ENCODE data around the gene TTC33.

The TTC33 gene

GRCh38 chr5:40521108-40521785, 234.5 kb downstream of the TTC33 start:
- DNase-seq (ENCODE audit: low read depth in 3 of 3) = no peak

DNA sequence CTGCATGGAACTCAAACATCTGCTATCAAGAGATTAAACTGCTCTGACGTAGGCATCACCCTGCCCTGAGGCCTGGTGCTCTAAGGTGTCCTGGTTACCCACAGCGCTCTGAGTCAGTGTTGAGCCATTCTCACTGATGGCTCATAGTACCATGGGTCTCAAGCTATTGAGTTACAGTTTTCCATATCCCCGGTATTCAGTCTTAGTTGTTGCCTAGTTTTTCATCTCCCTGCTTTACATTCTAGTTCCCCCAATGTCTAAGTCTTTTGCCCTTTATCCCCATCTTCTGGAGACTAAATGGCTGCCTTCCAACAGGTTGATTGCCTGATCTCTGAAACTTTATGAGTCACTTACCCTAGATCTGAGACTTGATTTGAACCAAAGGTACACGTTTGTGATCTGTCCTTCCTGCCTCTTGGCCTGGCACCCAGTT, 237.3 kb downstream of the TTC33 start:
- DNase-seq (ENCODE audit: low read depth in 3 of 3) = no peak

DNA sequence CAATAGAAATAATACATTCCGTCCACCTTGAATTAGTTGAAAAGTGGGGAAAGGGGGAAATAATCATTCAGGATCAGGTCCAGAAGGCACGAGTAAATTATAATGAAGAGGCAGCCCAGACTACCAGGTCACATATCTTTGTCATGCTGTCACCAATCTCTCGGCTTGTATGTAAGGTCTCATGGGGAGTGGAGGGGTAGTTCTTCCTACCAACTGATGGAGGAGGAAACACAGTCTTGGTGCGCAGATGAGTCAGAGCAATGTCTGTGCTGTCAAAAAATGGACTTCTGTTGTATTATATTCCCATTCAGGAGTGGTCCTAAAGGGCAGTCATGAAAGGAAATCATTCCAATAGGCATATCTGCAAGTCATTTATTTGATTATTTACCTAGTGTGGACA, 240.3 kb downstream of the TTC33 start:
- no peak for DNase-seq (ENCODE audit: low read depth in 3 of 3)

- no peak for DNase-seq (ENCODE audit: low read depth in 3 of 3)
Measured at GRCh38 chr5:40514976-40515375, 240.8 kb downstream of the TTC33 start.

GRCh38 chr5:40511801-40512200, 244.0 kb downstream of the TTC33 start:
- no peak for DNase-seq (ENCODE audit: low read depth in 3 of 3)

DNA sequence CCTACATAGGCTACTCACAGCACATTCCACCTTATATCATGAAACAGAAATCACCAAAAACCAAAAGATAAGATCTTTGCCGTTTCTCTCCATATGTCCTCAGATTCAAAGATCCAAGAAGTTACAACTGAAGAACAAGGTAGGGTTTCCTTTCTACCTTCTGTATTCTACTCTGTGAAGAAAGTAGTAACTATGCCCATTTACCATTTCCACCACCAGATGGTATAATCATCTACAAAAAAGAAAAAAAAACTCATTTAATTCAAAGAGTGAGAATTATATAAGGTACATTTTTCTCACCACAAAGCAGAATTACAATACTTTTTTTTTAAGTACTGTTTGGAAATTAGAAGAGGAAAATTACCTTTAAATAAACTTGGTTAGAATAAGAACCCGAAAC, 248.7 kb downstream of the TTC33 start:
- DNase-seq (ENCODE audit: low read depth in 3 of 3) = no peak

- no peak for DNase-seq (ENCODE audit: low read depth in 3 of 3)
Measured at GRCh38 chr5:40505031-40505430, 250.7 kb downstream of the TTC33 start.

DNA sequence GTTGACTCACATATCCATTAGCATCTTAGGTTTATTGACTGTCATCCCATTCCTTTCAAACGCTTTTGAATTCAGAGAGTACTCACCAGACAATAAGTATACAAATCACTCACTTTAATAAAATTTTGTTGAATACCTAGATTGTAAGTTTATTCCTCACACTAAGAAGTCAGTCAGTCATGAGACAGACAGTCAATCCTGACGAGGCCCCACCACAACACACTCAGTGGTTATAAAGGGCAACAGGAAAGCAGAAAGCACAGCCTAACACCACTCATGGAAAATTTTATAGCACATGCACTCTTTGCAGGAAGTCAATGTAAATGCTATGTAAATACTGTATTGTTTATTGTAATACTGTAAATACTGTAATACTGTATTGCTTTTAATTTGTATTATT, 252.3 kb downstream of the TTC33 start:
- peak in 1 of 3 experiments; percentile 5 for DNase-seq (ENCODE audit: low read depth in 3 of 3)

- DNase-seq (ENCODE audit: low read depth in 3 of 3) = no peak
Measured at GRCh38 chr5:40502736-40503135, 253.0 kb downstream of the TTC33 start.

DNA sequence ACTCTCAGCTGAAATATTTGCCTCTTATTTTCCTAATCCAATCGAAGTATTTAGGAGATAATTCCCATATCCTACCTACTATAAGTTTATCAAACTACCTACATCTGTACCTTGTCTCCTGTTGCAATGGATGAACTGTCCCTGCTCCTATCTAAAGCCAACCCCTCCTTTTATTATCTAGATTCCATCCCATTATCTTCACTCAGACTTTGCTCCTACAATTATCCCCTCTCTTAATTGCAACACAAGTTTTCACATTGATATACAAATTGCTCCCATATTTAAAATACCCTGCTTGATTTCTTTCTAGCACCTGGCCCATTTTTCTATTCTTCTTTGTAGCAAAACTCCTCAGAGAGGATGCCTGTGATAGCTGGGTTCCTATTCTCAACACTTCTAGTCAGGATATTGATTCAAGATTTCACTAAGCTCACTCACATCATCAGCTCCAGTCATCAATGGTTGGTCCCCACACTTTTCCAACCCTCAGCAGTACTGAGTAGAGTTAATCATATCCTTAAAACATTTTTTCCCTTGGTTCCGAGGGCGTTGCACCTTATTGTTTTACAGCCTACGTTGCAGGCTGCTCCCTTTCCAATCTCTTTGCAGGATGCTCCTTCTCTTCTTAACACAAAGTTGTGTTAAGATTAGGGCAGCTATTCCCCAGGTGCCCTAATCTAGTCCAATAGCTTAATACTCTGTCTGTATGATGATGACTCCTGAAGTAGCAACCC, 253.9 kb downstream of the TTC33 start:
- no peak for DNase-seq (ENCODE audit: low read depth in 3 of 3)

GRCh38 chr5:40499518-40500273, 256.1 kb downstream of the TTC33 start:
- no peak for DNase-seq (ENCODE audit: low read depth in 3 of 3)

- no peak for DNase-seq (ENCODE audit: low read depth in 3 of 3)
Measured at GRCh38 chr5:40499007-40499406, 256.8 kb downstream of the TTC33 start.

GRCh38 chr5:40497573-40497972, 258.2 kb downstream of the TTC33 start:
- DNase-seq (ENCODE audit: low read depth in 3 of 3) = no peak

DNA sequence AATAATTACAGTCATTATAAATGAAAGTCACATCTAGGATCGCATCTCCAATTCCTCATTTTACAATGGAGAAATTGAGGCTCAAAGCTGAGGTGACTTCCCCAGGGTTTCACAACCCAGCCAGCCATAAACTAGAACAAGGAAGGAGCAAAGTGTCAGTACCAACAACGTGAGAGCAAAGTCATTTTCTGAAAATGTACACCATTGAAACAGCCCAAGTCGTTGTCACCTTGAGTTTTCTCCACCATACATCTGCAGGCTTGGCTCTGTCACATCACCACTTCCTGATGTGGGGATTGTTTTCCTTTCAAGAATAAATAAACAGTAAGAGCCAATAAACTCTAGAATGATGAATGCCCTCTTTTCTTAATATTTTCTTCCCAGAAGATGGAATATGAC, 260.5 kb downstream of the TTC33 start:
- DNase-seq (ENCODE audit: low read depth in 3 of 3) = no peak

DNA sequence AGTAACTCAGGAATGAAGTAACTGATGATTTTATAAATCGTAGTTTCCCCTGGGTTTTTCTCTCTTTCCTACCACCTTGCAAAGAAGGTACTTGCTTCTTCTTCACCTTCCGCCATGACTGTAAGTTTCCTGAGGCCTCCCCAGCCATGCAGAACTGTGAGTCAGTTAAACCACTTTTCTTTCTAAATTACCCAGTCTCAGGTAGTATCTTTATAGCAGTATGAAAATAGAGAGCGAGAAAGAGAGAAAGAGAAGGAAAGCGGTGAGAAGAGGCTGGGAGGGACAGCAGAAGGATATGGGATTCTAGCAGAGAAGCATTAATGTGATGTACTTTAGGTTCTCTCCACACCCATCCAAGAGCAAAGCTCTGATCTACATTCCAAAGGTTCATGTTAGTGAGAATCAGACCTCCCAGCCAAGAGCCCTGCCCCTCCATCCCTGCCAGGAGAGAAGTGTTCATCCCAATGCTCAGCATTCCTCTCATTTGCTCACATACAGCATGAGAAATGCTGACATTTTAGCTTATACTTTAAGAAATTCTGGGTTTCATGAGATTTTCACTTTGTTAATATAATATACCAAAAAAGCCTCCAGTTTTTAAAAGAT, 261.0 kb downstream of the TTC33 start:
- DNase-seq (ENCODE audit: low read depth in 3 of 3) = no peak

- DNase-seq (ENCODE audit: low read depth in 3 of 3) = no peak
Measured at GRCh38 chr5:40492056-40492455, 263.7 kb downstream of the TTC33 start.

GRCh38 chr5:40491644-40492043, 264.1 kb downstream of the TTC33 start:
- DNase-seq (ENCODE audit: low read depth in 3 of 3) = no peak

GRCh38 chr5:40490464-40491111, 265.2 kb downstream of the TTC33 start:
- no peak for DNase-seq (ENCODE audit: low read depth in 3 of 3)

GRCh38 chr5:40489421-40489820, 266.3 kb downstream of the TTC33 start:
- DNase-seq (ENCODE audit: low read depth in 3 of 3) = no peak

DNA sequence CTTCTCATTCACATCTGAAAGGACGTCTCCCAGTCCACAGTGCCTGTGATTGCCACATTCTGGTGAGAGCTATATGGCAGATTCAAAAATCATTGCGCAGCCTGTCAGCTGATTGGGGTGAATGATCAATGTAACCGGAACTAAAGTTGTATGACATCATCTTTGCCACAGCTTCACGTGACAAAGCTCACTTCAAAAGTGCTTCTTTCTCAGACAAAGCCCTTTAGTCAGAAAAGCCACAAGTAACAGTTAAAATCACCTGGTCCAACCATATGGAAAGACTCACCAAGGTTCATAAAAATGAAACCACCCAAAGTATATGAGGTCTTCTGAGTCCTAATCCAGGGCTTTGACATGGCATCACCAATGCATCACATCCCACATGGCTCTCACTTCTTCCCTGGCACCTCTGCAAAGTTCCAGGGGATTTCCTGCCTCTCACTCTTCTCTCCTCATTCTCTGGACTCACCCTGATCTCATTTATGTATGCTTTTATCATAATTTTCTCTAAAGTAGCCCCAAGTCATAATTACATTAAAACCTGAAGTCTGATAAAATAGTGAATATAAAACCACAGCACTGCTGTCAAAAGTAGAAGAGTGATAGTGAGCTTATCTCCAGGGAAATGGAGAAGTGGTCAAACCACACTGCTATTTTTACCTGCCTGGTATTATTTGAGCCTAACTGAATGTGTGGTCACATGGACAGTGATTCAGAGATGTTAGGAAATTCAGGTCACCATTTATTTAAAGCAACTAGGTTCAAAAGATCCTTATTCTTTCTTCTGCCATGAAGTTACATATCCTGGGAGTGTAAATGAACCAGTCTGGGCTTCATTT, 269.1 kb downstream of the TTC33 start:
- DNase-seq (ENCODE audit: low read depth in 3 of 3) = peak in 2 of 3 experiments; percentile 21 to 35

Data from stimulated activated CD4-positive, alpha-beta T cell treated with anti-CD3 and anti-CD28 coated beads, TNF-alpha, amount 100 ng/mL, for 4 hours (primary cell).